ENCODE results near the gene MIEF1.

The MIEF1 gene

GRCh38 chr22:39527481-39527961 lies 25.4 kb downstream of the MIEF1 start:
- peak overlapping the region; percentile 83 for H3K27ac ChIP-seq (replicated peaks)
- no peaks in the 10 kb centered on the region for H3K27me3 ChIP-seq (ENCODE audit: insufficient read depth, poor library complexity, severe bottlenecking)
- TF ChIP-seq POLR2AphosphoS5 (IDR thresholded peaks at IDR 0.05; ENCODE audit: low read depth) (peak; percentile 22; the same call in 1 of the 2 replicates), SPI1 (IDR thresholded peaks at IDR 0.05; ENCODE audit: borderline replicate concordance, low read depth) (no peak)
- DNase-seq (ENCODE audit: low read depth in 1 of 2, low spot score in 1 of 2): peak; percentile 56 to 69
- no peak overlapping the region for H3K4me3 ChIP-seq (replicated peaks; ENCODE audit: insufficient read depth, low read length)

DNA sequence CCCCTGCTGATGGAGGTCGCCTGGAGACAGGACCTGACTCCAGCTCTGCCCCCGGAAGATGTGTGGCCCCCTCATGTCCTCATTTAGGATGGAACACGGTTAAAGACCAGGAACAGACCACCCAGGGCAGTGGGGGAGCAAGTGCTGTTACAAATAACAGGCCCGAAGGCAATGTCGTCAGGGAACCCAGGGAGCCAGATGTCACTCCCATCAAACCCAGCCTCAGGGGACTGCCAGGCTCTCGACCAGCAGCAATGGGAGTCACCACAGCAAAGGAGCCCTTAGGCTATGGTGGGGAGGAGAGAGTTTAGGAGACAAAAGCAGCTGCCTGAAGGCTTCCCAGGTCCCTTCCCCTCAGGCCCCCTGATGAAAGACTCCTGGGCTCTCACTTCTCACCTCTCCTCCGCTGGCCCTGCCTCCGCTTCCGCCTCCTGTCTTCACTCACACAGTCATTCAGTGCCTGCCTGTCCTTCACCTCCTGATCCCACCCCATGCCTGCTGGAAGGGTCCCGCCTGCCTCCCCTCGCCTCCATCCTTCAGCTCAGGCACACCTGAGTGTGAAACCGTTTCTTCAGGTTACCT lies 26.1 kb downstream of the MIEF1 start:
- peak overlapping the region; percentile 83 for H3K27ac ChIP-seq (replicated peaks)
- H3K4me3 ChIP-seq (replicated peaks; ENCODE audit: insufficient read depth, low read length): peak overlapping the region; percentile 46
- no peak for TF ChIP-seq SPI1 (IDR thresholded peaks at IDR 0.05; ENCODE audit: borderline replicate concordance, low read depth)
- TF ChIP-seq, protein P1, sequence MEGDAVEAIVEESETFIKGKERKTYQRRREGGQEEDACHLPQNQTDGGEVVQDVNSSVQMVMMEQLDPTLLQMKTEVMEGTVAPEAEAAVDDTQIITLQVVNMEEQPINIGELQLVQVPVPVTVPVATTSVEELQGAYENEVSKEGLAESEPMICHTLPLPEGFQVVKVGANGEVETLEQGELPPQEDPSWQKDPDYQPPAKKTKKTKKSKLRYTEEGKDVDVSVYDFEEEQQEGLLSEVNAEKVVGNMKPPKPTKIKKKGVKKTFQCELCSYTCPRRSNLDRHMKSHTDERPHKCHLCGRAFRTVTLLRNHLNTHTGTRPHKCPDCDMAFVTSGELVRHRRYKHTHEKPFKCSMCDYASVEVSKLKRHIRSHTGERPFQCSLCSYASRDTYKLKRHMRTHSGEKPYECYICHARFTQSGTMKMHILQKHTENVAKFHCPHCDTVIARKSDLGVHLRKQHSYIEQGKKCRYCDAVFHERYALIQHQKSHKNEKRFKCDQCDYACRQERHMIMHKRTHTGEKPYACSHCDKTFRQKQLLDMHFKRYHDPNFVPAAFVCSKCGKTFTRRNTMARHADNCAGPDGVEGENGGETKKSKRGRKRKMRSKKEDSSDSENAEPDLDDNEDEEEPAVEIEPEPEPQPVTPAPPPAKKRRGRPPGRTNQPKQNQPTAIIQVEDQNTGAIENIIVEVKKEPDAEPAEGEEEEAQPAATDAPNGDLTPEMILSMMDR (IDR thresholded peaks at IDR 0.05; ENCODE audit: insufficient read depth, low read length): no peak
- TF ChIP-seq GABPA (IDR thresholded peaks at IDR 0.05; ENCODE audit: low read depth): no peak
- TF ChIP-seq, protein P2, sequence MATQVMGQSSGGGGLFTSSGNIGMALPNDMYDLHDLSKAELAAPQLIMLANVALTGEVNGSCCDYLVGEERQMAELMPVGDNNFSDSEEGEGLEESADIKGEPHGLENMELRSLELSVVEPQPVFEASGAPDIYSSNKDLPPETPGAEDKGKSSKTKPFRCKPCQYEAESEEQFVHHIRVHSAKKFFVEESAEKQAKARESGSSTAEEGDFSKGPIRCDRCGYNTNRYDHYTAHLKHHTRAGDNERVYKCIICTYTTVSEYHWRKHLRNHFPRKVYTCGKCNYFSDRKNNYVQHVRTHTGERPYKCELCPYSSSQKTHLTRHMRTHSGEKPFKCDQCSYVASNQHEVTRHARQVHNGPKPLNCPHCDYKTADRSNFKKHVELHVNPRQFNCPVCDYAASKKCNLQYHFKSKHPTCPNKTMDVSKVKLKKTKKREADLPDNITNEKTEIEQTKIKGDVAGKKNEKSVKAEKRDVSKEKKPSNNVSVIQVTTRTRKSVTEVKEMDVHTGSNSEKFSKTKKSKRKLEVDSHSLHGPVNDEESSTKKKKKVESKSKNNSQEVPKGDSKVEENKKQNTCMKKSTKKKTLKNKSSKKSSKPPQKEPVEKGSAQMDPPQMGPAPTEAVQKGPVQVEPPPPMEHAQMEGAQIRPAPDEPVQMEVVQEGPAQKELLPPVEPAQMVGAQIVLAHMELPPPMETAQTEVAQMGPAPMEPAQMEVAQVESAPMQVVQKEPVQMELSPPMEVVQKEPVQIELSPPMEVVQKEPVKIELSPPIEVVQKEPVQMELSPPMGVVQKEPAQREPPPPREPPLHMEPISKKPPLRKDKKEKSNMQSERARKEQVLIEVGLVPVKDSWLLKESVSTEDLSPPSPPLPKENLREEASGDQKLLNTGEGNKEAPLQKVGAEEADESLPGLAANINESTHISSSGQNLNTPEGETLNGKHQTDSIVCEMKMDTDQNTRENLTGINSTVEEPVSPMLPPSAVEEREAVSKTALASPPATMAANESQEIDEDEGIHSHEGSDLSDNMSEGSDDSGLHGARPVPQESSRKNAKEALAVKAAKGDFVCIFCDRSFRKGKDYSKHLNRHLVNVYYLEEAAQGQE (IDR thresholded peaks at IDR 0.05; ENCODE audit: insufficient replicate concordance, low read depth): no peak
- no peak for TF ChIP-seq POLR2AphosphoS5 (IDR thresholded peaks at IDR 0.05; ENCODE audit: low read depth)
- peak in 1 of 2 experiments; percentile 11 for DNase-seq (ENCODE audit: low read depth in 1 of 2, low spot score in 1 of 2)
- no peaks in the 10 kb centered on the region for H3K27me3 ChIP-seq (ENCODE audit: insufficient read depth, poor library complexity, severe bottlenecking)

DNA sequence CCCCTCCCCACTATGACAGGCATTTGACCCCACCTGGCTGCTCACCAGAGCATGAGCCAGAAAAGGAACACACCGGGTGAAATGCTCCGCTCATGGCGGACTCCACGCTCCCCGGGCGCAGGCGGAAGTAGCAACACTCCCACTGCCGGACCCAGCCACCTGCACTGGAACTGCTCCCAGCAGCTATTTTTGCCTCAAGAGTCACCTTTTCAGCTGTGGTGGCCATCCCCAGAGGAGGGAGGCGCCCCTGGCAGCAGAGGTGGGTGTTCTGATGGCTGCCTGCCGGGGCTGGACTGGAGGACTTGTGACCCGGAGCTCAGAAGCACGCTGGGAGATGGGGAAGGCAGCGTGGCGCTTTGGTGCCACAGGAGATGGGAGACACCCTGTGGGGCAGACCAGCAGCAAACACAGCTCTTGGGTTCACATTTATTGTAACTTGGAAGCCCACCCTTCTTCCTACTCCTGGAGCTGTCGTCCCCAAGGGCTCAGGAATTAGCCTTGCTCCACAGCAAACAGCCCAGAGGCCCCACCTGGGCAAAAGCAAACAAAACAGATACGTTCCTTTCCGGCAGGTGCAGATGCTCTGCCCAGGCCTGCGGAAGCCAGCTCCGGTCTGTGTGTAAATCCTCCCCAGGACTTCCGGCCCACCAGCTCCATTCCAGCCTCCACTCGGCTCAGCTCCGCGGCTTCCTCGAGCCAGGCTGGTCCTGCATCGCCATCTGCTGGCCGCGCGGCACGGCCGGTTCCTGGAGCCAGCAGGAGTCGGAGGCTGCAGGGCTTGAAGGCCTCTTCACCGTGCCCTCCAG lies 26.8 kb downstream of the MIEF1 start:
- DNase-seq (ENCODE audit: low read depth in 1 of 2, low spot score in 1 of 2): peak; percentile 85 to 95
- H3K27ac ChIP-seq (replicated peaks): peak overlapping the region; percentile 83
- TF ChIP-seq SPI1 (IDR thresholded peaks at IDR 0.05; ENCODE audit: borderline replicate concordance, low read depth): peak; percentile 20; the same call in 1 of the 2 replicates
- TF ChIP-seq, protein P2 (IDR thresholded peaks at IDR 0.05; ENCODE audit: insufficient replicate concordance, low read depth): peak; percentile 6
- TF ChIP-seq GABPA (IDR thresholded peaks at IDR 0.05; ENCODE audit: low read depth): peak; percentile 65; the same call in 1 of the 2 replicates
- TF ChIP-seq, protein P1 (IDR thresholded peaks at IDR 0.05; ENCODE audit: insufficient read depth, low read length): peak; percentile 95
- TF ChIP-seq POLR2AphosphoS5 (IDR thresholded peaks at IDR 0.05; ENCODE audit: low read depth): peak; percentile 83
- no peaks in the 10 kb centered on the region for H3K27me3 ChIP-seq (ENCODE audit: insufficient read depth, poor library complexity, severe bottlenecking)
- H3K4me3 ChIP-seq (replicated peaks; ENCODE audit: insufficient read depth, low read length): peak overlapping the region; percentile 46

- no peak for TF ChIP-seq GABPA (IDR thresholded peaks at IDR 0.05; ENCODE audit: low read depth)
- TF ChIP-seq, protein P2 (IDR thresholded peaks at IDR 0.05; ENCODE audit: insufficient replicate concordance, low read depth): no peak
- TF ChIP-seq, protein P1 (IDR thresholded peaks at IDR 0.05; ENCODE audit: insufficient read depth, low read length): no peak
- TF ChIP-seq SPI1 (IDR thresholded peaks at IDR 0.05; ENCODE audit: borderline replicate concordance, low read depth): no peak
- TF ChIP-seq POLR2AphosphoS5 (IDR thresholded peaks at IDR 0.05; ENCODE audit: low read depth): no peak
- H3K4me3 ChIP-seq (replicated peaks; ENCODE audit: insufficient read depth, low read length): no peak overlapping the region
- no peak for DNase-seq (ENCODE audit: low read depth in 1 of 2, low spot score in 1 of 2)
- peak overlapping the region; percentile 83 for H3K27ac ChIP-seq (replicated peaks)
- H3K27me3 ChIP-seq (ENCODE audit: insufficient read depth, poor library complexity, severe bottlenecking): no peaks in the 10 kb centered on the region
These were observed 27.4 kb downstream of the MIEF1 start for GRCh38 chr22:39529487-39529851.

All from HL-60 (cell line).